SH-SY5Y (cell line): ENCODE data around the gene HBB.

Experiments
- GATA2 ChIP-seq: IDR thresholded peaks from 2 replicates; pipeline ENCODE4 v1.6.1; 2011; ENCODE audit warnings: mild to moderate bottlenecking, low read depth, low read length
- GATA3 ChIP-seq: IDR thresholded peaks from 2 replicates; pipeline ENCODE4 v1.6.1; 2011; ENCODE audit warnings: low read depth, mild to moderate bottlenecking, low read length, moderate library complexity

DNA sequence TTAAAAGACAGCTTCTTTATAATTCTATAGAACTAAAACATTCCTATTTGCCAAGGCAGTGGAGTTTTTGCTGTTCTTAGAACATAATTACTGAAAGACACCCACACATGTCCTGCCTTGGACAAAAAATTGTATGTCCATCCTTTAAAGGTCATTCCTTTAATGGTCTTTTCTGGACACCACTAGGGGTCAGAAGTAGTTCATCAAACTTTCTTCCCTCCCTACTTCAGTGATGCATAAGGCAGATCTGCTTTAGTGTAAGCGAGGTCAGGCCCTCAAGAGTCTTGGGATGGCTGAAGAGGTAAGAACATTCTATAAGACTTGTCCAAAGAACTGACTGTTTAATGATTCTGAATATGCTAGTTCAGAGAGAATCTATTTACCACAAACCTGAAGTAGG is 22.1 kb downstream of the HBB start:
- TF ChIP-seq GATA2, result no peak
- no peak for TF ChIP-seq GATA3
